HepG2 (cell line): Measurements from ENCODE around the gene ATOSB. TPM values are rescaled to one million over a fixed set of nuclear protein-coding genes. Genes with fewer than 3 reads are reported as not detected.
A peak's percentile ranks its signal among the peaks of the same experiment; 100 is the strongest.

ENCODE experiments used
- ARHGAP35 ChIP-seq: sonication (generic); formaldehyde crosslinking; IDR thresholded peaks from 2 replicates; pipeline ENCODE4 v1.9.0; 2022; ENCODE audit warnings: mild to moderate bottlenecking, inconsistent platforms, moderate library complexity, missing genetic modification reagents, borderline replicate concordance
- CERS6 ChIP-seq: sonication (generic); formaldehyde crosslinking; IDR thresholded peaks from 2 replicates; pipeline ENCODE4 v1.5.0; 2020; ENCODE audit warnings: missing genetic modification reagents
- FOXA3 ChIP-seq: IDR thresholded peaks from 2 replicates; pipeline ENCODE4 v1.6.1; 2016; ENCODE audit warnings: missing genetic modification reagents, missing compliant biosample characterization
- HCFC1 ChIP-seq: fragments of 150-350 bp; IDR thresholded peaks from 2 replicates; pipeline ENCODE4 v1.6.1; 2014; ENCODE audit warnings: low read depth, low read length
- IRF1 ChIP-seq: sonication (generic); formaldehyde crosslinking; IDR thresholded peaks from 2 replicates; pipeline ENCODE4 v1.4.0; 2020; ENCODE audit warnings: low read depth, mild to moderate bottlenecking, missing genetic modification reagents
- KDM1A ChIP-seq: IDR thresholded peaks from 2 replicates; pipeline ENCODE4 v1.6.1; 2016; ENCODE audit warnings: missing compliant biosample characterization
- KLF12 ChIP-seq: sonication (generic); formaldehyde crosslinking; IDR thresholded peaks from 2 replicates; pipeline ENCODE4 v1.4.0; 2020; ENCODE audit warnings: missing genetic modification reagents, borderline replicate concordance
- KLF16 ChIP-seq, 2 experiments: sonication (generic) in 1 of 2; formaldehyde crosslinking in 1 of 2; IDR thresholded peaks; 2 replicates each; pipeline versions ENCODE4 v1.6.1 to v1.8.0; 2016 to 2023; ENCODE audit warnings: missing genetic modification reagents in 2 of 2, missing compliant biosample characterization in 1 of 2
- KMT2A ChIP-seq: sonication (generic); formaldehyde crosslinking; IDR thresholded peaks from 2 replicates; pipeline ENCODE4 v1.4.0; 2020; ENCODE audit warnings: missing genetic modification reagents
- MIER3 ChIP-seq: IDR thresholded peaks from 2 replicates; pipeline ENCODE4 v1.6.1; 2016; ENCODE audit warnings: missing compliant biosample characterization, borderline replicate concordance
- POLR2AphosphoS2 ChIP-seq: IDR thresholded peaks from 2 replicates; pipeline ENCODE4 v1.6.1; 2011; ENCODE audit warnings: low read depth, low read length, improper control_type of control experiment
- POLR2AphosphoS5 ChIP-seq: IDR thresholded peaks from 2 replicates; pipeline ENCODE4 v1.6.1; 2012; ENCODE audit warnings: low read depth, low read length
- SMAD3 ChIP-seq: sonication (generic); formaldehyde crosslinking; IDR thresholded peaks from 2 replicates; pipeline ENCODE4 v1.4.0; 2020; ENCODE audit warnings: missing genetic modification reagents
- TCF7 ChIP-seq: sonication (generic); IDR thresholded peaks from 2 replicates; pipeline ENCODE4 v1.6.1; 2016; ENCODE audit warnings: antibody characterized with exemption, low read depth
- ZNF17 ChIP-seq: sonication (generic); formaldehyde crosslinking; IDR thresholded peaks from 2 replicates; pipeline ENCODE4 v1.5.0; 2020; ENCODE audit warnings: mild to moderate bottlenecking, missing genetic modification reagents
- ZNF503 ChIP-seq: sonication (generic); formaldehyde crosslinking; IDR thresholded peaks from 2 replicates; pipeline ENCODE4 v1.4.0; 2020; ENCODE audit warnings: missing genetic modification reagents
- ZNF543 ChIP-seq: sonication (generic); formaldehyde crosslinking; IDR thresholded peaks from 2 replicates; pipeline ENCODE4 v1.4.0; 2020; ENCODE audit warnings: mild to moderate bottlenecking, missing genetic modification reagents
- ZNF556 ChIP-seq: sonication (generic); formaldehyde crosslinking; IDR thresholded peaks from 2 replicates; pipeline ENCODE4 v1.4.0; 2020; ENCODE audit warnings: mild to moderate bottlenecking, missing genetic modification reagents, borderline replicate concordance
- ZNF773 ChIP-seq: sonication (generic); formaldehyde crosslinking; IDR thresholded peaks from 2 replicates; pipeline ENCODE4 v1.4.0; 2020; ENCODE audit warnings: missing genetic modification reagents, borderline replicate concordance
- ZNF782 ChIP-seq: sonication (generic); formaldehyde crosslinking; IDR thresholded peaks from 2 replicates; pipeline ENCODE4 v1.4.0; 2020; ENCODE audit warnings: missing genetic modification reagents, mild to moderate bottlenecking, borderline replicate concordance
- polyA plus RNA-seq, 8 experiments: library from polyadenylated mRNA; depleted of rRNA in 3 of 8; stranded (reverse) in 7 of 8; unstranded in 1 of 8; fragments of >200 nt; fragmentation: Illumina TruSeq in 4 of 8; extraction: Trizol in 4 of 8; gene quantifications; 2 replicates each; pipeline versions ENCODE4 v1.2.1 to v1.2.3, GENCODE V29; 2011 to 2016; ENCODE audit warnings: low read depth in 4 of 8, missing spikeins in 1 of 8, mixed read lengths in 1 of 8; ENCODE audit not compliant: insufficient read depth in 1 of 8
- total RNA-seq, 5 experiments: library from RNA; depleted of rRNA; stranded (reverse); fragments of >200 nt; fragmentation: Illumina TruSeq; extraction: Trizol; gene quantifications; 2 replicates each; pipeline ENCODE4 v1.2.3, GENCODE V29; 2016; ENCODE audit warnings: low read depth in 1 of 5
- TF ChIP-seq, protein P1 (sequence below): sonication (generic); formaldehyde crosslinking; IDR thresholded peaks from 2 replicates; pipeline ENCODE4 v1.4.0; 2020; ENCODE audit warnings: missing genetic modification reagents
- TF ChIP-seq, protein P2 (sequence below): sonication (generic); formaldehyde crosslinking; IDR thresholded peaks from 2 replicates; pipeline ENCODE4; 2020; ENCODE audit warnings: missing genetic modification reagents, mild to moderate bottlenecking, borderline replicate concordance

The ATOSB gene
- total and polyA plus RNA-seq, 2 of the 13 experiments (the other 11 are each of a cell fraction or from before 2014, with no cell fraction given) = 1.9 to 6.4 TPM

GRCh38 chr9:35116898-35117551 is 1.4 kb upstream of the ATOSB start (continued):
- TF ChIP-seq CERS6 (CRISPR knock-in tag) (no peak), ZNF773 (CRISPR knock-in tag) (no peak), ZNF782 (CRISPR knock-in tag) (no peak), IRF1 (CRISPR knock-in tag) (no peak), ZNF543 (CRISPR knock-in tag) (peak; percentile 58; the same call in 1 of the 2 replicates), MIER3 (CRISPR knock-in tag) (peak; percentile 36; the same call in 1 of the 2 replicates), ZNF503 (0 out of 2 replicates have a peak, but pooled peaks have one; percentile 48), KLF12 (no peak), TCF7 (no peak), POLR2AphosphoS5 (no peak), FOXA3 (CRISPR knock-in tag) (no peak), KLF16 (CRISPR knock-in tag; IDR thresholded peaks at IDR 0.05) (0 out of 4 replicates have a peak, but pooled peaks of 1 of the 2 experiments have one; percentile 32), SMAD3 (CRISPR knock-in tag) (no peak), ZNF556 (CRISPR knock-in tag) (no peak), POLR2AphosphoS2 (no peak), ZNF17 (CRISPR knock-in tag) (no peak), ARHGAP35 (CRISPR knock-in tag) (no peak), KMT2A (CRISPR knock-in tag) (peak; percentile 73; the same call in 1 of the 2 replicates), KDM1A (no peak), HCFC1 (no peak)
- TF ChIP-seq, protein P1, sequence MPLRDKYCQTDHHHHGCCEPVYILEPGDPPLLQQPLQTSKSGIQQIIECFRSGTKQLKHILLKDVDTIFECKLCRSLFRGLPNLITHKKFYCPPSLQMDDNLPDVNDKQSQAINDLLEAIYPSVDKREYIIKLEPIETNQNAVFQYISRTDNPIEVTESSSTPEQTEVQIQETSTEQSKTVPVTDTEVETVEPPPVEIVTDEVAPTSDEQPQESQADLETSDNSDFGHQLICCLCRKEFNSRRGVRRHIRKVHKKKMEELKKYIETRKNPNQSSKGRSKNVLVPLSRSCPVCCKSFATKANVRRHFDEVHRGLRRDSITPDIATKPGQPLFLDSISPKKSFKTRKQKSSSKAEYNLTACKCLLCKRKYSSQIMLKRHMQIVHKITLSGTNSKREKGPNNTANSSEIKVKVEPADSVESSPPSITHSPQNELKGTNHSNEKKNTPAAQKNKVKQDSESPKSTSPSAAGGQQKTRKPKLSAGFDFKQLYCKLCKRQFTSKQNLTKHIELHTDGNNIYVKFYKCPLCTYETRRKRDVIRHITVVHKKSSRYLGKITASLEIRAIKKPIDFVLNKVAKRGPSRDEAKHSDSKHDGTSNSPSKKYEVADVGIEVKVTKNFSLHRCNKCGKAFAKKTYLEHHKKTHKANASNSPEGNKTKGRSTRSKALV (CRISPR knock-in tag) = no peak
- TF ChIP-seq, protein P2, sequence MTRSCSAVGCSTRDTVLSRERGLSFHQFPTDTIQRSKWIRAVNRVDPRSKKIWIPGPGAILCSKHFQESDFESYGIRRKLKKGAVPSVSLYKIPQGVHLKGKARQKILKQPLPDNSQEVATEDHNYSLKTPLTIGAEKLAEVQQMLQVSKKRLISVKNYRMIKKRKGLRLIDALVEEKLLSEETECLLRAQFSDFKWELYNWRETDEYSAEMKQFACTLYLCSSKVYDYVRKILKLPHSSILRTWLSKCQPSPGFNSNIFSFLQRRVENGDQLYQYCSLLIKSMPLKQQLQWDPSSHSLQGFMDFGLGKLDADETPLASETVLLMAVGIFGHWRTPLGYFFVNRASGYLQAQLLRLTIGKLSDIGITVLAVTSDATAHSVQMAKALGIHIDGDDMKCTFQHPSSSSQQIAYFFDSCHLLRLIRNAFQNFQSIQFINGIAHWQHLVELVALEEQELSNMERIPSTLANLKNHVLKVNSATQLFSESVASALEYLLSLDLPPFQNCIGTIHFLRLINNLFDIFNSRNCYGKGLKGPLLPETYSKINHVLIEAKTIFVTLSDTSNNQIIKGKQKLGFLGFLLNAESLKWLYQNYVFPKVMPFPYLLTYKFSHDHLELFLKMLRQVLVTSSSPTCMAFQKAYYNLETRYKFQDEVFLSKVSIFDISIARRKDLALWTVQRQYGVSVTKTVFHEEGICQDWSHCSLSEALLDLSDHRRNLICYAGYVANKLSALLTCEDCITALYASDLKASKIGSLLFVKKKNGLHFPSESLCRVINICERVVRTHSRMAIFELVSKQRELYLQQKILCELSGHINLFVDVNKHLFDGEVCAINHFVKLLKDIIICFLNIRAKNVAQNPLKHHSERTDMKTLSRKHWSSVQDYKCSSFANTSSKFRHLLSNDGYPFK (CRISPR knock-in tag) = no peak
